Gastrocnemius medialis (tissue), 4 donors: ENCODE measurements around the gene VAC14. TPM values are rescaled to one million over a fixed set of nuclear protein-coding genes. Genes with fewer than 3 reads are reported as not detected.

Source experiments
- ATAC-seq, 2 donors: fragments of 150-250 bp; one replicate each; pipeline ENCODE4 v1.9.1; 2016
- DNase-seq, 2 donors: peaks; one replicate each; pipeline ENCODE4 v3.0.0-alpha.2; 2019
- H3K27ac ChIP-seq, 4 donors: fragments of 200-600 bp; sonication (generic); 1 replicate in 1 of 4; 2 replicates in 3 of 4; pipeline ENCODE4 v1.5.1; 2016 to 2018; ENCODE audit warnings: mild to moderate bottlenecking in 2 of 4, moderate library complexity in 1 of 4
- H3K27me3 ChIP-seq, 3 donors: fragments of 200-600 bp; sonication (generic) in 2 of 3; 1 replicate in 1 of 3; 2 replicates in 2 of 3; pipeline versions ENCODE4 v1.5.1 to v1.6.0; 2016 to 2019; ENCODE audit warnings: mild to moderate bottlenecking in 1 of 3, moderate library complexity in 1 of 3
- H3K36me3 ChIP-seq, 2 donors: fragments of 200-600 bp; sonication (generic) in 1 of 2; one replicate each; pipeline ENCODE4 v1.5.1; 2017 to 2018
- H3K4me1 ChIP-seq, 2 donors: fragments of 200-600 bp; sonication (generic) in 1 of 2; one replicate each; pipeline ENCODE4 v1.5.1; 2016 to 2017; ENCODE audit warnings: mild to moderate bottlenecking in 2 of 2
- H3K4me3 ChIP-seq, 4 donors: fragments of 200-600 bp; sonication (generic) in 3 of 4; 1 replicate in 1 of 4; 2 replicates in 3 of 4; pipeline ENCODE4 v1.5.1; 2016 to 2019; ENCODE audit warnings: mild to moderate bottlenecking in 2 of 4
- H3K9me3 ChIP-seq, 3 donors: fragments of 200-600 bp; sonication (generic) in 2 of 3; 1 replicate in 1 of 3; 2 replicates in 2 of 3; pipeline ENCODE4 v1.5.1; 2016 to 2019
- POLR2A ChIP-seq, 2 donors: fragments of 450-650 bp; IDR thresholded peaks; one replicate each; pipeline ENCODE4 v1.6.1; 2017; ENCODE audit warnings: antibody characterized with exemption in 2 of 2, mild to moderate bottlenecking in 2 of 2, moderate library complexity in 2 of 2
- in situ Hi-C, 4 donors: fragments of 200-750 bp; cut with MboI; loops; one replicate each; pipeline versions ENCODE4 v1.15.0 to v1.8.0; 2017; ENCODE audit warnings: low sequenced_read_pairs in 4 of 4
- intact Hi-C: fragments of 100-400 bp; cut with DNase I; formaldehyde crosslinking; loops from one replicate; pipeline ENCODE4 v1.15.1; 2023; ENCODE audit warnings: low total_unique reads
- total RNA-seq, 4 donors: library from RNA; depleted of rRNA; stranded (reverse); fragments of >200 nt; gene quantifications; one replicate each; pipeline versions ENCODE4 v1.1.0 to v1.2.3, GENCODE V29; 2016
- TF ChIP-seq, protein P1 (sequence below), 5 experiments: fragments of 450-650 bp in 3 of 5; fragments of 200-600 bp in 2 of 5; sonication (generic) in 2 of 5; IDR thresholded peaks in 4 of 5; conservative IDR thresholded peaks in 1 of 5; 1 replicate in 4 of 5; 2 replicates in 1 of 5; pipeline ENCODE4 v1.5.1; 2016 to 2019; ENCODE audit warnings: antibody characterized with exemption in 5 of 5, mild to moderate bottlenecking in 3 of 5, moderate library complexity in 3 of 5

Gene VAC14
- total RNA-seq, 4 donors from 2014 or later, result 19.8 to 30.9 (median 27.0) TPM

DNA sequence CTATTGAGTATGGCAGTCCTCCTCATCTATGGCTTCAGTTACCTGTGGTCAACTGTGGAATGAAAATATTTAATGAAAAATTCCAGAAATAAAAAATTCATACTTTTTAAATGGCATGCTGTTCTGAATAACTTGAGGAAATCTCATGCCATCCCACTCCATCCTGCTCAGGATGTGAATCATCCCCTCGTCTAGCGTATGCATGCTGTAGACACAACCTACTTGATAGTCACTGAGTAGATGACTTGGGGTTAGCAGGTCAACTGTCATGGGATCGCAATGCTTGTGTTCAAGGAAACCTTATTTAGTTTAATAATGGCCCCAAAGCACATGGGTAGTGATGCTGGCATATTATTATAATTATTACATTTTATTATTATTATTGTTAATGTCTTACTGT is 4.8 kb upstream of the VAC14 start:
- no peaks in the 10 kb centered on the region for H3K36me3 ChIP-seq
- no peak for TF ChIP-seq POLR2A (IDR thresholded peaks at IDR 0.05)
- TF ChIP-seq, protein P1, sequence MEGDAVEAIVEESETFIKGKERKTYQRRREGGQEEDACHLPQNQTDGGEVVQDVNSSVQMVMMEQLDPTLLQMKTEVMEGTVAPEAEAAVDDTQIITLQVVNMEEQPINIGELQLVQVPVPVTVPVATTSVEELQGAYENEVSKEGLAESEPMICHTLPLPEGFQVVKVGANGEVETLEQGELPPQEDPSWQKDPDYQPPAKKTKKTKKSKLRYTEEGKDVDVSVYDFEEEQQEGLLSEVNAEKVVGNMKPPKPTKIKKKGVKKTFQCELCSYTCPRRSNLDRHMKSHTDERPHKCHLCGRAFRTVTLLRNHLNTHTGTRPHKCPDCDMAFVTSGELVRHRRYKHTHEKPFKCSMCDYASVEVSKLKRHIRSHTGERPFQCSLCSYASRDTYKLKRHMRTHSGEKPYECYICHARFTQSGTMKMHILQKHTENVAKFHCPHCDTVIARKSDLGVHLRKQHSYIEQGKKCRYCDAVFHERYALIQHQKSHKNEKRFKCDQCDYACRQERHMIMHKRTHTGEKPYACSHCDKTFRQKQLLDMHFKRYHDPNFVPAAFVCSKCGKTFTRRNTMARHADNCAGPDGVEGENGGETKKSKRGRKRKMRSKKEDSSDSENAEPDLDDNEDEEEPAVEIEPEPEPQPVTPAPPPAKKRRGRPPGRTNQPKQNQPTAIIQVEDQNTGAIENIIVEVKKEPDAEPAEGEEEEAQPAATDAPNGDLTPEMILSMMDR (IDR thresholded peaks at IDR 0.05 in 4 of 5, conservative IDR thresholded peaks at IDR 0.05 in 1 of 5), result no peak
- peaks cover 0 to 5% (median 0%) of the 10 kb centered on the region in 3 donors for H3K9me3 ChIP-seq
- H3K27me3 ChIP-seq, result peaks cover 0 to 11% (median 0%) of the 10 kb centered on the region in 3 donors
- in situ Hi-C loops, result no loop called here
- no peak overlapping the region for H3K4me3 ChIP-seq
- no peak overlapping the region for H3K27ac ChIP-seq
- intact Hi-C loops, result no loop called here
- DNase-seq (no peak), ATAC-seq (no peak)
- no peaks in the 10 kb centered on the region for H3K4me1 ChIP-seq

DNA sequence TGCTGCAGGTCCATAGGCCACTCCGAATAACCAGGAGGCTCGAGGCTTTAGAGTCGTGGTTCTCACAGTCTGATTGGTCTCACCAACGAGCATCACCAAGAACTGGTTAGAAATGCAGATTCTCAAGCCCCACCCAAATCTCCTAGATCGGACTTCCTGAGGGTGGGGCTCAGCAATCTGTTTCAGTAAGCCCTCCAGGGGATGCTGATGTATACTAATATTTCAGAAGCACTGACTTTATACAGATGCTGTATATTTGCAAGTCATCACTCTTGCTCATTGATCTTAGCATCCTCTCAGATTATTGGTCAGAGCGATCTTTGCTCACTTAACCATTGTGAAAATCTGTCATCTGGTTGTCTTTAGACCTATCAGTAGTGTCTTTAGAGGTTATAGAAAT is 4.4 kb upstream of the VAC14 start:
- no peak overlapping the region for H3K27ac ChIP-seq
- TF ChIP-seq, protein P1 (IDR thresholded peaks at IDR 0.05 in 4 of 5, conservative IDR thresholded peaks at IDR 0.05 in 1 of 5), result no peak
- TF ChIP-seq POLR2A (IDR thresholded peaks at IDR 0.05), result no peak
- intact Hi-C loops (no loop called here), in situ Hi-C loops (no loop called here)
- no peak for ATAC-seq
- DNase-seq, result no peak
- H3K9me3 ChIP-seq, result peaks cover 0 to 5% (median 0%) of the 10 kb centered on the region in 3 donors
- no peak overlapping the region for H3K4me3 ChIP-seq
- H3K4me1 ChIP-seq, result peaks cover under 1 to 1% of the 10 kb centered on the region in 2 donors
- peaks cover 0 to 11% (median 0%) of the 10 kb centered on the region in 3 donors for H3K27me3 ChIP-seq
- H3K36me3 ChIP-seq, result no peaks in the 10 kb centered on the region

DNA sequence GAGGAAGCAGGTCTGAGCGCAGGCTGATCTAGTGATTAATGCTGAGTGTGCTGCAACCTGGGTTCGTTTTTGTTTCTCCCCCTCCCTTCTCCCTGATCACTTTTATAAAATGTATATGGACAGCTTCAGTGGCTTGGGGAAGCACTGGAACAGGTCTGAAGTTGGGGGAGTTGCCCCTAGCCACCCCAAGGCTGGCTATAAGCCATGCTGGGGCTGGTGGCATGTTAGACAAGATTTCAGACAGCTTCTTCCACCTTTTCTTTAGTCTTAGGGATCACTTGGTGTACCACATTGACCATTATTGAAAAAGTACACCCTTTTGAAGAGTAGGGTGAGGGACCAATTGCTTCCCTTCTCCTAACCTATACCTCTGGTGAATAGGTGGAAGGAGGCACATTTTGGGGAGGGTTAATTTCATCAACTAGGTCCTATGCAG is 3.8 kb upstream of the VAC14 start:
- ATAC-seq (no peak), DNase-seq (no peak)
- intact Hi-C loops (no loop called here), in situ Hi-C loops (no loop called here)
- Histone ChIP-seq H3K4me1 (peaks cover 7 to 8% of the 10 kb centered on the region in 2 donors), H3K9me3 (peaks cover 0 to 5% (median 0%) of the 10 kb centered on the region in 3 donors), H3K27ac (no peak overlapping the region), H3K27me3 (peaks cover 0 to 11% (median 0%) of the 10 kb centered on the region in 3 donors), H3K36me3 (no peaks in the 10 kb centered on the region), H3K4me3 (no peak overlapping the region)
- TF ChIP-seq, protein P1 (IDR thresholded peaks at IDR 0.05 in 4 of 5, conservative IDR thresholded peaks at IDR 0.05 in 1 of 5), result no peak
- TF ChIP-seq POLR2A (IDR thresholded peaks at IDR 0.05), result no peak

DNA sequence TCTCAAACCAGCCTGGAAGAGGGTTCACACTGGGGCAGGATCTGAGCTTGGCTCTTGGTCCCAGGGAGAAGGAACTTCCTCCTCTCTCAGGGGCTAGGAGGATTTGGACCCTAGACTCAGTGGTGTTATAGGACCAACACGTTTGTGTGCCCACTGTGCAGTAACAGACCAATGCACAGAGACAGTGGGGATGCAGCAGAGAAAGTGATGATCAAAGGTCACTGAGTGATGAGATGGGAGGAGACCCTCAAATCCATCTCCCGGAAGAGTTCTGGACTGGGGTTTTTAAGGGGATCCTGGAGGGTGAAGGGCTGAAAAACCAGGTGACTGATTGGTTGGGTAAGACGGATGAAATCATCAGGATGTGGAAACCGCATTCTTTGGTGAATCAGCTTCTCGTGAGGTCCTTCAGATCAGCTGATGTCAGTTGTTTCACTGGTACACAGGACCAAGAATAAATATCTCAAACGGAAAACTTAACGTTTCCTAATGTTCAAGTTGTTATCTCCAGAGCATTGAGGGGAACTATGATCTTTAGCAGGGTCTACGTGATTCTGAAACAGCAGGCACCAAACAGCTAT is 3.3 kb upstream of the VAC14 start:
- H3K4me3 ChIP-seq, result no peak overlapping the region
- DNase-seq (no peak), ATAC-seq (no peak)
- intact Hi-C loops (no loop called here), in situ Hi-C loops (no loop called here)
- H3K27me3 ChIP-seq, result peaks cover 0 to 11% (median 0%) of the 10 kb centered on the region in 3 donors
- TF ChIP-seq, protein P1 (IDR thresholded peaks at IDR 0.05 in 4 of 5, conservative IDR thresholded peaks at IDR 0.05 in 1 of 5), result no peak
- no peak for TF ChIP-seq POLR2A (IDR thresholded peaks at IDR 0.05)
- peaks cover 0 to 5% (median 0%) of the 10 kb centered on the region in 3 donors for H3K9me3 ChIP-seq
- no peak overlapping the region for H3K27ac ChIP-seq
- no peaks in the 10 kb centered on the region for H3K36me3 ChIP-seq
- peaks cover 9 to 12% of the 10 kb centered on the region in 2 donors for H3K4me1 ChIP-seq
